ENCODE data around the gene DISC1.

DISC1 gene

GRCh38 chr1:232017759-232018158 lies 391.2 kb downstream of the DISC1 start:
- no peak for DNase-seq

GRCh38 chr1:232018231-232019025 lies 391.8 kb downstream of the DISC1 start:
- no peak for DNase-seq

GRCh38 chr1:232019026-232019340 lies 392.4 kb downstream of the DISC1 start:
- DNase-seq = no peak

GRCh38 chr1:232020352-232020751 lies 393.8 kb downstream of the DISC1 start:
- DNase-seq = no peak

- DNase-seq = no peak
These were observed 402.7 kb downstream of the DISC1 start for GRCh38 chr1:232029315-232029714.

GRCh38 chr1:232031156-232031555 lies 404.6 kb downstream of the DISC1 start:
- no peak for DNase-seq

- DNase-seq = no peak
These were observed 406.7 kb downstream of the DISC1 start for GRCh38 chr1:232033285-232033684.

GRCh38 chr1:232034556-232034955 lies 408.0 kb downstream of the DISC1 start:
- no peak for DNase-seq

- DNase-seq = no peak
These were observed 409.8 kb downstream of the DISC1 start for GRCh38 chr1:232036181-232036933.

GRCh38 chr1:232037774-232038388 lies 411.3 kb downstream of the DISC1 start:
- no peak for DNase-seq

GRCh38 chr1:232038706-232039677 lies 412.4 kb downstream of the DISC1 start:
- no peak for DNase-seq

GRCh38 chr1:232040260-232040659 lies 413.7 kb downstream of the DISC1 start:
- DNase-seq = no peak

GRCh38 chr1:232044728-232045127 lies 418.1 kb downstream of the DISC1 start:
- no peak for DNase-seq

GRCh38 chr1:232045139-232045994 lies 418.8 kb downstream of the DISC1 start:
- DNase-seq = no peak

- DNase-seq = no peak
These were observed 420.1 kb downstream of the DISC1 start for GRCh38 chr1:232046451-232047306.

GRCh38 chr1:232047473-232047872 lies 420.9 kb downstream of the DISC1 start:
- DNase-seq = no peak

- DNase-seq = no peak
These were observed 421.9 kb downstream of the DISC1 start for GRCh38 chr1:232048481-232048880.

GRCh38 chr1:232049335-232049734 lies 422.7 kb downstream of the DISC1 start:
- DNase-seq = no peak

GRCh38 chr1:232057217-232057895 lies 430.8 kb downstream of the DISC1 start:
- no peak for DNase-seq

GRCh38 chr1:232057896-232058274 lies 431.3 kb downstream of the DISC1 start:
- DNase-seq = no peak
